ENCODE results near the gene CDH8. TPM values are rescaled to one million over a fixed set of nuclear protein-coding genes. Genes with fewer than 3 reads are reported as not detected.

CDH8 gene
- total RNA-seq, 1 experiment from 2014 or later, result 2.5 TPM

GRCh38 chr16:61908426-61908825 lies 127.8 kb downstream of the CDH8 start (continued):
- no peak for TF ChIP-seq ATF3 (IDR thresholded peaks at IDR 0.05)
- TF ChIP-seq ZFX (IDR thresholded peaks at IDR 0.05), result no peak
- no peak for TF ChIP-seq JUND (IDR thresholded peaks at IDR 0.05)
- no peak for TF ChIP-seq CBX3 (IDR thresholded peaks at IDR 0.05; ENCODE audit: low read depth)
- no peak for TF ChIP-seq POLR2A (IDR thresholded peaks at IDR 0.05; ENCODE audit: borderline replicate concordance, extremely low read depth, insufficient read depth, insufficient read length)
- TF ChIP-seq CEBPB (IDR thresholded peaks at IDR 0.05; ENCODE audit: low read depth), result no peak
- TF ChIP-seq ZNF274 (IDR thresholded peaks at IDR 0.05; ENCODE audit: low read depth, low read length), result no peak
- TF ChIP-seq MAX (IDR thresholded peaks at IDR 0.05), result no peak
- TF ChIP-seq FOSL1 (IDR thresholded peaks at IDR 0.05; ENCODE audit: low read depth), result no peak
- TF ChIP-seq EGR1 (IDR thresholded peaks at IDR 0.05; ENCODE audit: low read depth), result no peak

GRCh38 chr16:61901689-61902088 lies 134.5 kb downstream of the CDH8 start:
- intact Hi-C loops (cut with micrococcal nuclease), result no loop called here
- TF ChIP-seq ZFX (IDR thresholded peaks at IDR 0.05) (no peak), POLR2A (IDR thresholded peaks at IDR 0.05; ENCODE audit: borderline replicate concordance, extremely low read depth, insufficient read depth, insufficient read length) (no peak), EGR1 (IDR thresholded peaks at IDR 0.05; ENCODE audit: low read depth) (no peak), SP1 (IDR thresholded peaks at IDR 0.05; ENCODE audit: low read depth) (no peak), EZH2 (IDR thresholded peaks at IDR 0.05) (no peak), ELF1 (IDR thresholded peaks at IDR 0.05; ENCODE audit: borderline replicate concordance, low read depth) (no peak), POLR2AphosphoS5 (IDR thresholded peaks at IDR 0.05; ENCODE audit: low read depth, low read length) (no peak), CTCF (IDR thresholded peaks at IDR 0.05 in 2 of 3, conservative IDR thresholded peaks at IDR 0.05 in 1 of 3; ENCODE audit: borderline replicate concordance in 1 of 3, insufficient read depth in 1 of 3, low read depth in 2 of 3, low read length in 2 of 3) (no peak), ATF3 (IDR thresholded peaks at IDR 0.05) (no peak), TCF7L2 (IDR thresholded peaks at IDR 0.05; ENCODE audit: borderline replicate concordance, extremely low read depth, insufficient read depth, insufficient read length) (no peak), ZBTB33 (IDR thresholded peaks at IDR 0.05; ENCODE audit: extremely low read depth, insufficient replicate concordance, low read length) (no peak), REST (IDR thresholded peaks at IDR 0.05; ENCODE audit: low read depth) (no peak)

More at GRCh38 chr16:61901689-61902088, 134.5 kb downstream of the CDH8 start:
- ATAC-seq, result no peak
- Histone ChIP-seq H3K9ac (ENCODE audit: low read length) (no peak overlapping the region), H3K4me3 (replicated peaks in 1 of 2; ENCODE audit: low read depth in 1 of 2, low read length in 2 of 2) (no peak overlapping the region), H3K27me3 (ENCODE audit: insufficient read depth, low read length) (no peaks in the 10 kb centered on the region), H3K4me2 (ENCODE audit: low read length) (no peak overlapping the region), H3K9me2 (ENCODE audit: insufficient read depth) (no peaks in the 10 kb centered on the region), H3K4me1 (ENCODE audit: control insufficient read depth in 1 of 2, insufficient read depth in 2 of 2, low read length in 2 of 2) (no peaks in the 10 kb centered on the region), H3K27ac (ENCODE audit: low read depth, low read length) (no peak overlapping the region), H4K20me1 (ENCODE audit: insufficient read depth) (no peaks in the 10 kb centered on the region), H3K9me3 (ENCODE audit: control insufficient read depth in 1 of 2, insufficient read depth in 1 of 2, low read depth in 1 of 2, low read length in 2 of 2) (peaks cover 9 to 25% of the 10 kb centered on the region in 2 experiments; a peak in 3 of 4 replicates), H2AFZ (ENCODE audit: low read depth, low read length, poor library complexity, severe bottlenecking) (no peak overlapping the region), H3K79me2 (ENCODE audit: insufficient read depth, low read length) (no peaks in the 10 kb centered on the region), H3K36me3 (ENCODE audit: control insufficient read depth in 1 of 2, insufficient read depth in 2 of 2, low read length in 2 of 2) (no peaks in the 10 kb centered on the region)
- no TSS peak for BruUV-seq (replicated peaks)
- no peak for DNase-seq (ENCODE audit: low read depth, low spot score)
- POLR2A ChIA-PET, result no interaction called here
- CTCF ChIA-PET, result no interaction called here
- RAD21 ChIA-PET (ENCODE audit: low non-redundant PET in 1 of 2, low total read pairs in 2 of 2, uncharacterized antibody in 2 of 2, unreplicated experiment in 2 of 2), result no interaction called here
